Activated T-cell treated with anti-CD3 and anti-CD28 coated beads, Interleukin-2, amount 50 U/mL, for 24 hours (primary cell): ENCODE measurements around the gene PRMT1.

Experiments used
- DNase-seq: peaks from one replicate; pipeline ENCODE4 v3.0.0-alpha.2; 2020
- H3K27ac Mint-ChIP-seq: 2 replicates; pipeline ENCODE4 v1.8.0; 2020; ENCODE audit warnings: mild to moderate bottlenecking, mixed read lengths
- H3K27me3 Mint-ChIP-seq: 2 replicates; pipeline ENCODE4 v1.8.0; 2020; ENCODE audit warnings: mixed read lengths
- H3K36me3 Mint-ChIP-seq: 2 replicates; pipeline ENCODE4 v1.8.0; 2020; ENCODE audit warnings: low read depth, mixed read lengths
- H3K4me1 Mint-ChIP-seq: 2 replicates; pipeline ENCODE4 v1.8.0; 2020; ENCODE audit warnings: low read depth, mixed read lengths
- H3K4me3 Mint-ChIP-seq: 2 replicates; pipeline ENCODE4 v1.8.0; 2020; ENCODE audit warnings: mild to moderate bottlenecking, moderate library complexity, mixed read lengths
- H3K9me3 Mint-ChIP-seq: 2 replicates; pipeline ENCODE4 v1.8.0; 2020; ENCODE audit warnings: mixed read lengths

PRMT1 gene

DNA sequence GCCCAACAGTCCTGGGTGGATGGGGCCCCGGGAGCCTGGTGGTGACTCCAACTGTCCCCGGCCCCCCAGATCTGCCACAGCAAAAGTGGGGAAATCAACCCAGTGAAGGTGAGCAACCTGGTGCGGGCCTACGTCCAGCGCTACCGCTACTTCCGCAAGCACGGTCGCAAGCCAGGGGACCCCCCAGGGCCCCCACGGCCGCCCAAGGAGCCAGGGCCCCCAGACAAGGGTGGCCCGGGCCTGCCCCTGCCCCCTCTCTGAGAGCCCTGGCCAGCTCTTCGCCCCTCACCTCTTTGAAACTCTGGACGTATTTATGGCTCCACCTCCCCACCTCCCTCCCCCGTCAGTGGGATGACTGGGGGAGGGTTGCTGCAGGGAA is 18.9 kb upstream of the PRMT1 start:
- no peak overlapping the region for H3K4me3 Mint-ChIP-seq
- peaks cover 18% of the 10 kb centered on the region for H3K4me1 Mint-ChIP-seq
- DNase-seq: no peak
- H3K9me3 Mint-ChIP-seq: no peaks in the 10 kb centered on the region
- H3K36me3 Mint-ChIP-seq: peaks cover 91% of the 10 kb centered on the region
- H3K27me3 Mint-ChIP-seq: no peaks in the 10 kb centered on the region
- H3K27ac Mint-ChIP-seq: no peak overlapping the region

DNA sequence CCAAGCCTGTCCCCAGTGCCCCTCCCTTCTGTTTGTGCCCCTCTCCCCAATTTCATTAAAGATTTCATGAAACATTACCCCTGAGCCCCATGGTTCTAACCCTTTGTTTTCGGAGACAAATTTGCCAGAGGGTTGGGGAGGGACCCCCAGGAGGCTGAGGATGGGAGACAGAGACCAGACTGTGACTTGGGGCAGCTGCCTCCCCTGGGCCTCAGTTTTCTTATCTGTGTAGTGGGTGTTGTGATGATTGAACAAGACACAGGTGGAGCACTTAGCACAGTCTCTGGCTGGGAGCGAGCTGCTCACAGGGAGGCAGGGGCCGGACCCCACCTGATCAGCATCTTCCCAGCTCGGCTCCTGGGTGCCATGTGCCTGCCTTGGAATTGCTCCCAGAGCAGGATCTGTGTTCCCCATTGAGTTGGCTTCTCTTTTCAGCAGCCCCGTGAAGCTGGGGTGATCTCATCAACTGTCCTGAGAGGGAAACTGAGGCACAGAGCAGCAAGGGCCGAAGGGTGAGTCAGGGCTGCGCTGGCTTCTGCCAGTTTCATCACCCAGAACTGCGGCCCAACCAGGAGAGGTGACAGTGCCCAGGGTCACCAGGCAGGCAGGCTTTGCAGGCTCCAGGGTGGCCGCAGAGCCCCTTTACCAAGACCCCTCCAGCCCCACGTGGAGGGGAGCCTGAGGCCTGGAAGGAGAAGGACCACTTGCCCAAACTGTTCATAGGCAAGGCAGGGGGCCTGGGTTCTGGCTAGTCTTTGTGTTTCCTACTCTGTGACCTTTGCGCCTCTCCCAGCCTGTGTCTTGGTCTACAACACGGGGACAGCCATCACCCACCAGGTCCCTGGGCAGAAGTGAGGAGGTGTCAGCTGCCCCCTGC is 18.3 kb upstream of the PRMT1 start:
- Mint-ChIP-seq H3K27me3 (no peaks in the 10 kb centered on the region), H3K9me3 (no peaks in the 10 kb centered on the region), H3K4me1 (peaks cover 25% of the 10 kb centered on the region), H3K4me3 (no peak overlapping the region), H3K27ac (peak overlapping the region; percentile 59), H3K36me3 (peaks cover 94% of the 10 kb centered on the region)
- DNase-seq: no peak

DNA sequence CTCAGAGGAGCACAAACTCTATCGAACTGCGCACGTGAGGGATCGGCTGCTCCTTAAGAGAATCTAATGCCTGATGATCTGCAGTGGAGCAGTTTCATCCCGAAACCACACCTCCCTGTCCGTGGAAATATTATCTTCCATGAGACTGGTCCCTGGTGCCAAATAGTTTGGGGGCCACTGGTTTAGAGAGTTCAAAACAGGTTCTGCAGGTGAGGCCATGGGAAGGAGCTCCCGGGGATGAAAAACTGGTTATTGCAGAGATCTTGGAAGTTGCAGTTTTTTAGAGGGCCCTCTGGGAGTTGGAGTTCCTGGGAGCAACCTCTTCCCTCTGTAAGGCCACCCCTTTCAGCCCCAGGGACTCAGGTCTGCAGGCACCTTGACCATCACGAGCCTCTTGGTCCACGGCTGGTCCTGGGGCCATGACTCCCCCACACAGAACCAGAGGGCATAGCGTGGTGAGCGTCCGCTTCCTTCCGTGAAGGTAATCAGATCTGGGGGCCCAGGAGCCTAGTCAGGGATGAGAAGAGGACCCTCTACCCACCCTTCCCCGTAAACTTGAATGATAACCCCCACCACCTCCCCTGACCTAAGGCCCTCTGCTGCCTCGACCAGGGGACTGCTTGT is 16.6 kb upstream of the PRMT1 start:
- Mint-ChIP-seq H3K27ac (peak overlapping the region; percentile 55), H3K27me3 (no peaks in the 10 kb centered on the region), H3K36me3 (peaks cover 94% of the 10 kb centered on the region), H3K4me3 (no peak overlapping the region), H3K4me1 (peaks cover 32% of the 10 kb centered on the region), H3K9me3 (no peaks in the 10 kb centered on the region)
- DNase-seq: no peak

DNA sequence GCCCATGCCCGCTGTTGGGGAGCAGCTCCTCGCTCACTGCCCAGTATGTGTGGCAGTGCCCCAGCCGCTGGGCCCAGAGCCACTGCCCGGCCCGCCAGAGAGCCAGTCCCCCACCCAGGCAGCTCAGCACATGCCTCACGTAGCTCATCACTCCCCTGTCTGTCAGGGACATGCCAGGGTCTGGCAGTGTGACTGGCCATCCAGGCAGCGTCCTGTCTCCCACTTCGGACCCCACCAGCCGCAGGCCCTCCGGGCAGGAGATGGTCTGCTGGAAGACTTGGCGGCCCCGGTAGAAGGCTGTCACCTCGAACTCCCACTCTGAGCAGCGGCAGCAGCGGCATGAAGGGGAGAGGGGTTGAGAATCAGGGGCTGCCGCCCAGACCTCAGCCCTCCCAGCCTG is 15.1 kb upstream of the PRMT1 start:
- no peak overlapping the region for H3K4me3 Mint-ChIP-seq
- H3K4me1 Mint-ChIP-seq: peaks cover 42% of the 10 kb centered on the region
- peak overlapping the region; percentile 63 for H3K27ac Mint-ChIP-seq

DNA sequence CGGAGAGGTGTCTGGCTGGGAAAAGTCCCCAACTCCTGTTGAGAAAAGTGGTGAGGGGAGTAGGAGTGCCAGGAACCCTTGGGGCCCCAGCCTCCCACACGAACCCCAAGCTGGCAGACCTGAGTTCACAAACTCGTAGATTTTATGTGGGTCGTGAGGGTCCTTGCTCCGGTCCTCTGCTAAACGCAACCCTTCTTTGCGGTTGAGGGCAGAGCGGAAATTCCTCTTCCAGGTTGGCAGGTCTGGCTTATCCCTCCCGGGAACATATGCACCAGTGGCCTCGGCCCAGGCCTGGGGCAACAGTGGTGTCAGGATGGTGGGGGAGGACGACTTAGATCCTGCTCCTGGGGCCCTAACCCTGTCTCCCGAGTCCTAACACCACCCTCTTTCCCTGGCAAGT is 13.8 kb upstream of the PRMT1 start:
- H3K27me3 Mint-ChIP-seq: no peaks in the 10 kb centered on the region
- DNase-seq: no peak
- no peaks in the 10 kb centered on the region for H3K9me3 Mint-ChIP-seq
- peaks cover 46% of the 10 kb centered on the region for H3K4me1 Mint-ChIP-seq
- H3K4me3 Mint-ChIP-seq: peak overlapping the region; percentile 99
- H3K36me3 Mint-ChIP-seq: peaks cover 82% of the 10 kb centered on the region
- peak overlapping the region; percentile 99 for H3K27ac Mint-ChIP-seq

More for the DNA sequence above, 15.1 kb upstream of the PRMT1 start:
- Mint-ChIP-seq H3K36me3 (peaks cover 85% of the 10 kb centered on the region), H3K27me3 (no peaks in the 10 kb centered on the region), H3K9me3 (no peaks in the 10 kb centered on the region)
- DNase-seq: no peak

DNA sequence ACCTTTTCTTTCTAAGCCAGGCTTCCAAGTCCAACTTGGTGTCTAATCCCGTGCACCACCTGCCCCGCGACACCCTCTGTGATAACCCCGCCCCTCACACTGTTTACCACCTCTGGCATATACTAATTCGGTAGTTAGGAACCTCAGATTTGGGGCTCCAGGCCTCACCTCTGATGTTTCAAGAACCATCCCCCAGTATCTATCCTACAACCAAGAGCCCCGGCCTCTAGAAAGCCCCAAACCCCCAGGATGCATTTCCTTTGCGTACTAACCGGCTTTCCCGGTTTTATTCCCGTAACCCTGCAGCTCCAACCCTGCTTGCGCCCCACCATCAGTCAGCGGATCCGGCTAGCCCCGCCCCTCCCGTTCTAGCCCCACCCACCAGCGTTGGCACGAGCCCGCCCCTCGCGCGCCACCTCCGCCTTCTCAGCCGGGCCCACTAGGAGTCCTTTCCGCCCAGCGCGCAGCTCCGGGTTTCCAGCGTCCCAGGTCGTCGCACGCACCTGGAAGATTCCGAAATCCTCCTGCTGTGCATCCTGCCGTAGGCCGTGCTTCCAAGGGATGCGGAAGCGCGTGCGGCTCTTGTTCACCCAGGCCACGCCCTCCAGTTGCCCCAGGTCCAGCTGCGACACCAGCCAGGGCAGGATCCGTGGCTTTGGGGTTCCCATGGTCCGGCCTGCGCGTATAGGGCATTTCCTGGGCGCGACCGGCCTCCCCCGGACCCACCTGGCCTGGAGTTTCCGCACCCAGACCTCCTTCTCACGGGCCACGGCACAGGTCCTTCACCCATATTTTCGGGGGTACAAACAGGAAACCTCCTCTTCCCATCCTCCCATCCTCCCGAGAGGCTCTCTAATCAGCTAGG is 12.7 kb upstream of the PRMT1 start:
- peak overlapping the region; percentile 99 for H3K27ac Mint-ChIP-seq
- peaks cover 42% of the 10 kb centered on the region for H3K4me1 Mint-ChIP-seq
- no peaks in the 10 kb centered on the region for H3K27me3 Mint-ChIP-seq
- peak; percentile 93 for DNase-seq
- H3K9me3 Mint-ChIP-seq: no peaks in the 10 kb centered on the region
- H3K36me3 Mint-ChIP-seq: peaks cover 76% of the 10 kb centered on the region
- H3K4me3 Mint-ChIP-seq: peak overlapping the region; percentile 99

DNA sequence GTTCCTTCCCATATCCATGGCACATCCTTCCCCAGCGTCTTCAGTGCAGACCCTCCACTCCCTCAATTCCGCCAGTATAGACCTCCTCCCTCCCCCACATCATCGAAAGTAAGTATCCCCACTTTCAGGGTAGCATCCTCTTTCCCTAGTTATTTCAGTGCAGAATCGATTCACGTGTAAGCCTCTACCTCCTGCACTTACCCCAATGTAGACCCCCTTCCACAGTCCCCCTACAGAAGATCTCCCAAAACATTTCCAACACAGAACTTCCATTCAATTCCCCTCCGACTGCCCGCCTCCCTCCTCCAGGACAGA is 12.1 kb upstream of the PRMT1 start:
- no peak for DNase-seq

DNA sequence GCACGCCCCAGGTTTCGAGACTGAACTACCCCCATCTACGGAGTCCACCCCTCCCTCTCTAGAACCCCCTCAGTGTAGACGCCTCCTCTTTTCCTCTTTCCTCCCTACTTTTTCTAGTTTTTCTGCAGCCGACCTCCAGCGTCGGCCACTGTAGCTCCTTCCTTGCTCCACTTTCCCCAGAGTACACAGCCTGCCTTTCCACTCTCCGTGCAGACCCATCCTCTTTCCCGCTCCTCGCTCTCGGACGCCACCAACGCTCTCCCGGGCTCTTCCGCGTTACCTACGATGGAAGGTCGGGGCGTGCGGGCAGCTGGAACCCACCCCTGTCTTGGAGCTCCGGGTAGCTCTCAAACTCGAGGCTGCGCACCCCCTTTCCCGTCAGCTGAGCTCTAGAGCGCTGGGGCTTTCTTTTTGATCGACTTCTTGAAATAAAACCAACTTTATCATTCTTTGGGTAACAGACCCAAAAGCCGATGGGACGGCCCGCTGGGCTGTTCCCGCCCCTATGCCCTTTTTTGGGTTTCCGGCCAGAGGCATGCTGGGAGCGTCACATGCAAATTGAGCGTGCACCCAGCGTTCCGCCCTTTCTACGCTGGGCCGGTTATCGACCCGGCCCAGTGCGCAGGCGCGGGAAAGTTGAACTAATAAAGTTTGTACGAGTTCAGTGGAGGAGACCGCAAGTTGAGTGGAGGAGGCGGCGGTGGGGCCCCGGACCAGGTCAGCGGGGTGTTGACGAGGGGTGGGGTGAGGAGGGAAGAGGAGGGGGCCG is 11.5 kb upstream of the PRMT1 start, which contains the start of the genes BCL2L12 and IRF3:
Gene BCL2L12, plus strand, starts transcription at position 583 of the 769 bp plus-strand sequence. CDS start 760 bp downstream, outside the sequence.
Gene IRF3, minus strand, starts transcription at position 507 of the 769 bp plus-strand sequence. CDS start 1,019 bp downstream, outside the sequence.
- DNase-seq: peak; percentile 99
- no peaks in the 10 kb centered on the region for H3K9me3 Mint-ChIP-seq
- no peaks in the 10 kb centered on the region for H3K27me3 Mint-ChIP-seq
- H3K4me1 Mint-ChIP-seq: peaks cover 41% of the 10 kb centered on the region
- H3K36me3 Mint-ChIP-seq: peaks cover 74% of the 10 kb centered on the region
- H3K27ac Mint-ChIP-seq: peak within 1 kb of the TSS; percentile 99
- peak within 1 kb of the TSS; percentile 99 for H3K4me3 Mint-ChIP-seq

More for the DNA sequence above, 12.1 kb upstream of the PRMT1 start:
- peak overlapping the region; percentile 99 for H3K27ac Mint-ChIP-seq
- no peaks in the 10 kb centered on the region for H3K27me3 Mint-ChIP-seq
- H3K9me3 Mint-ChIP-seq: no peaks in the 10 kb centered on the region
- peaks cover 43% of the 10 kb centered on the region for H3K4me1 Mint-ChIP-seq
- H3K36me3 Mint-ChIP-seq: peaks cover 76% of the 10 kb centered on the region
- peak overlapping the region; percentile 99 for H3K4me3 Mint-ChIP-seq

DNA sequence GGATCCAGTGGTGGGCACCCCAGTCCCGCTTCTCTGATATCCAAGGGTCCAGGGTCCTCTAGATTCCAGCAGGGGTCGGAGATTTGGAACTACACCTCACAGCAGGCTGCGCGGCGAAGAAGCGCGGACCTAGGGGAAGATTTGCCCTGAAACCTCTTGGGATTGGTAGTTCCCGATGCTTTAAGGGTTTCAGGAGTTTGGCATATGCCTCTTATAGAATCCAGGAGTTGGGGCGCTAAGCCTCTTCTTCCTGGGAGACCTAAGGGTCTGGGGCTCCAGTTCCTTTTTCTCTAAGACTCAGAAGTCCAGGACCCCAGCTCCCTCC is 11.0 kb upstream of the PRMT1 start:
- Mint-ChIP-seq H3K36me3 (peaks cover 74% of the 10 kb centered on the region), H3K4me1 (peaks cover 41% of the 10 kb centered on the region), H3K27me3 (no peaks in the 10 kb centered on the region), H3K27ac (peak overlapping the region; percentile 99), H3K4me3 (peak overlapping the region; percentile 99), H3K9me3 (no peaks in the 10 kb centered on the region)
- no peak for DNase-seq

DNA sequence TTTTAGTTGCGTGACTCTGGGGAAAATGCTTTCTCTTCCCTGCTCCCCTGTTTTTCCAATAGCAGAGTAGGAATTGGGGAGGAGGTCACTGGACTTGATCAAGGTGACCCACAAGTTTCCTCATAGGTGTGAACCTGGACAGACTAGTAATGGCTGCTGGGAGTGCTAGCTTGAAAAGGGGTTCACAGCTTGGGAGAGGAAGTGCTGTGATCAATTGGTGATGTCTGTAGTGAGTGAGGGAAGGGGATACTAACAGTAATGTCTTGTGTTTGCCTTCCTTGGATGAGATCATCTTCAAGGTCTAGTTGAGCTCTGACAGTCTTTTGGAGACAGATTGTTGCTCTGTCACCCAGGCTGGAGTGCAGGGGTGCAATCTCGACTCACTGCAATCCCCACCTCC is 9.6 kb upstream of the PRMT1 start:
- Mint-ChIP-seq H3K27ac (peak overlapping the region; percentile 99), H3K4me3 (peak overlapping the region; percentile 99), H3K36me3 (peaks cover 69% of the 10 kb centered on the region), H3K4me1 (peaks cover 45% of the 10 kb centered on the region), H3K9me3 (no peaks in the 10 kb centered on the region), H3K27me3 (no peaks in the 10 kb centered on the region)
- DNase-seq: no peak

DNA sequence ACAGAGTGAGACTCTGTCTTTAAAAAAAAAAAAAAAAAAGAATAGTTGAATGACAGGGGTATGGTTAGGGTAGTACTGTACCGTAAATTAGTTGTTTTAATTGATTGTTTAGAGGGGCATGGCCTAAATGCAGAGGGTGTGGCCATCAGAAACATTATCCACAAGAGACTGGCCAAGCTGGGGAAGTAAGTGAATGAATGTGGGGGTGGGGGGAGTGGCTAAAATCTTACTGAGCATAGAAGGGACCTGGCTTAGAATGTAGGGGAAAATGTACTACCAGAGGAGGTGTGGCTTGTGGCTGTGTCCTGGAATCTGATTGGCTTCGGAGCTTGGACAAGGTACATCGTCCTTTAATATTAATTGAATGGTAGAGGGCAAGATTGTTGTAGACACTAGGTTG is 7.6 kb upstream of the PRMT1 start:
- H3K4me3 Mint-ChIP-seq: no peak overlapping the region
- H3K36me3 Mint-ChIP-seq: peaks cover 56% of the 10 kb centered on the region
- H3K9me3 Mint-ChIP-seq: no peaks in the 10 kb centered on the region
- H3K27ac Mint-ChIP-seq: no peak overlapping the region
- peaks cover 24% of the 10 kb centered on the region for H3K4me1 Mint-ChIP-seq
- no peak for DNase-seq
- no peaks in the 10 kb centered on the region for H3K27me3 Mint-ChIP-seq

DNA sequence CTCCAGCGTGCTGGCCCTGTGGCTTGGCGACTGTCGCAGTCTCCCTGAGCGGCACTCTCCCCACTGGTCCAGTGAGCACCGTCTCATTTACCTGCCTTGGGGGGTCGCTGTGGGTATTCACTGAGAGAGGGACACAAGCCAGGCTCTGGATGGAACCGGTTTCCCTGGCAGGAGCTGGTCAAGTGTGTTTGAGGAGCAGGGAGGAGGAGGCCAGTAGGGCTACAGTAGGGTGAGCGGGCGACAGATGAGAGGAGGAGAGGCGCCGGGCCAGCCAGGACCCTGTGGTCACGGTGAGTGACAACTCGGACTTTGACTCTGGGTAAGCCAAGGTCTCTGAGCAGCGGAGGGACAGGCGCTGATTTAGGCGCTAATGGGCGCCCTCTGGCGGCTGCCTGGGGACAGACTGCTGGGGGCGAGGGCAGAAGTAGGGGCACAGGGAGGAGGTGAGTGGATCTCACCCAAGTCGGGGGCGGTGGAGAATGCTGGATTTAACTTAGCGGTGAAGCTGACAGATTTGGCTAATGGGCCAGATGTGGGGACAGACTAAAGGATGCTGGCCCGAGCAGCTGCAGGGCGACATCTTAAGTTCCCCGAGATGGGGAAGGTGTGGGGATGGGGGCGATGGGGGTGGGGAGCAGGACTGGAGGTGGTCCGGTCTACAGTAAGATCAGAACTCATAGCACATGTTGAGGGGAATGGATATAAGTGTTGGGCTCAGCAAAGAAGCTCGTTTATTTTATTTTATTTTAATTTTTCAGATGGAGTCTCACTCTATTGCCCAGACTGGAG is 4.7 kb upstream of the PRMT1 start:
- no peak overlapping the region for H3K4me3 Mint-ChIP-seq
- peak; percentile 85 for DNase-seq
- H3K27me3 Mint-ChIP-seq: no peaks in the 10 kb centered on the region
- H3K27ac Mint-ChIP-seq: no peak overlapping the region
- peaks cover 46% of the 10 kb centered on the region for H3K36me3 Mint-ChIP-seq
- no peaks in the 10 kb centered on the region for H3K9me3 Mint-ChIP-seq
- peaks cover 18% of the 10 kb centered on the region for H3K4me1 Mint-ChIP-seq

DNA sequence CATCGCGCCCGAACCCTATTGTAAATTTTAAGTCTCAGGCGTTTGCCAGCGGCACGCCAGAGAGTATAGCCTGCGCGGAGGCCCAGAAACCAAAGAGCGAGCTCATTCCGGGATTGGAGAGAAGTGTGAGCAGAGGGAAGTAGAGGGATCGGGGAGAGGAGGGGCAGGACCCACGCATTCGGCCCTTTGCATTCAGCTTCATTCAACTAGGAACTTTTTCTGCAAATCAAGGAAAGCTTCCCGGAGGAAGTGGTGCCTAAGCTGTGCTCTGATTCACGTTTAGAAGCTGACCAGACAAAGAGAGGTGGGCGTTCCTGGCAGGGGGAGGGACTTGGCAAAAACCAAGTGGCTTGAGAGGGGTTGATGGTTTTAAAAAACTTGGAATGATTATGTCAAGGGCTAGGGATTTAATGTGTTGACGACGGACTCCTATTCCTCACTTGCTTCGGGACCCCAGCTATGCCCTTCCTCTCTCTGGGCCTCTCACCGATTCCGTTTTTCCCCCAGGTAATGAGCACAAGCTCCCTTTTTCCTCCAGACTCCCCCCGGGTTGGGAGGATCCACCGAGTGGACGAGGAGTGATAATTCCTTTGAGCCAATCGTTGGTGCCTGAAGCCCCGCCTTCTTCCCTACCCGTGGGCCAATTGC is 811 bp upstream of the PRMT1 start:
- DNase-seq: no peak
- H3K27ac Mint-ChIP-seq: peak overlapping the region; percentile 99
- peaks cover 52% of the 10 kb centered on the region for H3K36me3 Mint-ChIP-seq
- no peaks in the 10 kb centered on the region for H3K27me3 Mint-ChIP-seq
- H3K4me1 Mint-ChIP-seq: peaks cover 39% of the 10 kb centered on the region
- no peaks in the 10 kb centered on the region for H3K9me3 Mint-ChIP-seq
- H3K4me3 Mint-ChIP-seq: peak overlapping the region; percentile 99
